HG03457 (cell line): ENCODE results near the gene ERF.

ENCODE experiments used
- ATAC-seq: cut with Tn5 transposase; IDR thresholded peaks from one replicate; pipeline ENCODE4 v1.9.1; 2021; ENCODE audit warnings: moderate number of reproducible peaks; ENCODE audit not compliant: unreplicated experiment

ERF gene

DNA sequence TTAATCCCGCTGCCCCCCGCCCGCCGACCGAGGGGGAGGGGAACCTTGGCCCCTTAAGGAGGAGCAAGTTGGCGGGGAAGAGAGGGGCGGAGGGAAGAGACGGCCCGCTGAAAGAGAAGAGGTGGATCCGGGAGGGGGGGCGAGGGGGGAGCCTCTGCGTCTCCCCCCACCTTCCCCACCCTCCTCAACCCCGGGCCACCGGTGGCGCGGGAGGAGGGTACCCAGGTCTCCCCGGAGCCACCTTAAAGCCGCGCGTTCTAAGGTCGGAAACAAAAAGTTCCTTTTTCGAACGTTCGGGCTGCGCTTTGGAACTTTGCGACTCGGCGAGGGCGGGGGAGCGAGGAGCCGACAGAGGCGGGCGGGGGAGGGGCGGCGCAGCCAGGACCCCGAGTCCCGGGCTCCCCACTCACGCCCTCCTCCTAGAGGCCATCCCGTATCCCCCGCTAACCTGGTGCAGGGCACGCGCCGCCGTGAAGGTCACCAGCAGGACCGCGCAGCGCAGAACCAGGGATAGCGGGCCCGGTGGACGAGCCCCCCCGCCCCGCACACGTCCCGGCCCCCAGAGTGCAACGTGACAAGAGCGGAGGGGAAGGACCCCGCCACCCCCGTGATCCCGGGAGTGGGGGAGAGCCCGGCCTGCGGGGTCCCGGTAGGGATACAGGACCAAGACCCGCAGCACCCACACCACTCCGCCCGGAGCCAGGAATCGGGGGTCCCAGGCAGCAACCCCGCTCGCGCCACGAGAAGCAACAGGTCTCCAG lies 659 bp downstream of the ERF start:
- no peak for ATAC-seq

DNA sequence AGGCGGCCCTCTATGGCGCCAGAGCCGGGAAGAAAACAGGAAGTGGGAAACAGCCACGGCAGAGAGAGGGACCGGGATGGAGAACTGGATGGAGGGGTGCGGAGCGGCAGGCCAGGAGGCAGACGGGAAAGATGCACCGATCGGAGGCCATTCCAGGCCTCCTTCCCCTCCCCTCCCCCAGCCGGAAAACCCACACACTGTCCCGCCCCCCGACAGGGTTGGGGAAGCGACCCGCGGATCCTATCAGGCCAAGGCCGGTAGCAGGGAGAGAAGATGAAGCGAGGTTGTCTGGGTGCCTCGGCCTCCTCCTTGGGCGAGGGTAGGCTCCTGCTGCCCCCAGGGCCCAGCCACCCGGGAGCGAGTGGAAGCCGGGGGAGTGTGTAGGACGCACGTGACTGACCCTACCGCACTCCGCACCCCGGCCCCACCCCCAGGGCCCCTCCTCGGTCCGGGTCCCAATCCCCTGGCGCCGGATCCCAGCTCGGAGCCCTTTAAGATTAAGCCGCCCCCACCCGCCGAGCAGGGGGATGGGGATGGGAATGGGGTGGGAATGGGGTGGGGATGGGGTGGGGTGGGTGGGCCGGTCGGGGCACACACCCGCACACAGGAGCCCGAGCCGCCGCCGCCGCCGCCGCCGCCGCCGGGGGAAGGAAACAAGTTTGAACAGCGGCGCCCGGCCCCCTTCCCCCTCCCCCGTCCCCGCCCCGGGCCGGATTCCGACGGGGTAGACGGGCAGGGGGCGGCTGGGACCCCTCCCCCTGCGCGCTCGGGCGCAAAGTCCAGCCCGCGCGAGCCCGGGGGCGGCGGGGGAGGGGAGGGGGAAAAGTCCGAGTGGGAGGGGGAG lies 1.5 kb downstream of the ERF start:
- no peak for ATAC-seq

DNA sequence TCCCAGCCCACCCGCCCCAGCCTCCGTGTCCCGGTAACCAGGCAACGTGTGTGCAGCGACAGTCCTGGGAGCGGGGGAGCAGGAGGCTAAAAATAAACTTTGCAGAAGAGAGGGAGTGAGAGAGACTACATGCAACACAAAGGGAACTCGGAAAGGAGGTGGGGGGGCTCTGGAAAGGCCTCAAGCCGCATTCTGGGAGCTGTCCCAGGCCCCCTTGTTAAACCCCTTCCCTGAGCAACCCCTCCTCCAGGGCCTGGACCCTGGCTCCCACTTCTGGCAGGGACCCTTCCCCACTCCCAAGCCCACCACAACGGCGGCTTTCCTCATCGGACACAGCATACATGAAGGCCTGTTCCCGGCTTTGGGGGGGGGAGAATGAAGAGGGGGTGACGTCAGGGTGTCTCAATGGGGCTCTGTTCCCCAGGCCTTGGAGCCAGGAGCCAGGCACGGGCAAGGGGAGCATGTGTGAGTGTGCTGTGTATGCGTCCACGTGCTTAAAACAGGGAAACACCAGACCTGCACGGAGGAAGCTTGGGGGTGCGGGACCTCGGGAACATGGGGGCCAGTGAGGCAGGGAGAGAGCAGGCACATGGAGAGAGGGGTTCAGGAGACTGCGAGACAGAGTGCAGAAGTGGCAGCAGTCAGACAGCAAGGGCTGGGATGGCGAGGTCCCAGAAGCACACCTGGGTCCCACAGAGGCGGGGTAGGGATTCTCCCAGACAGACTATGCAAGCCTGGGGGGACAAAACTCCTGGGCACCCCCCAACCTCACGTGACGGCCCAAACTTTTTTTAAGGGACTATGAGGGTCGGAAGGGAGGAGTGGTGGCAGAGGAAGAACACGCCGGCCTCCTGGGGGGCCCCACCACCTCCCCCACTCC lies 2.3 kb downstream of the ERF start:
- ATAC-seq = no peak

DNA sequence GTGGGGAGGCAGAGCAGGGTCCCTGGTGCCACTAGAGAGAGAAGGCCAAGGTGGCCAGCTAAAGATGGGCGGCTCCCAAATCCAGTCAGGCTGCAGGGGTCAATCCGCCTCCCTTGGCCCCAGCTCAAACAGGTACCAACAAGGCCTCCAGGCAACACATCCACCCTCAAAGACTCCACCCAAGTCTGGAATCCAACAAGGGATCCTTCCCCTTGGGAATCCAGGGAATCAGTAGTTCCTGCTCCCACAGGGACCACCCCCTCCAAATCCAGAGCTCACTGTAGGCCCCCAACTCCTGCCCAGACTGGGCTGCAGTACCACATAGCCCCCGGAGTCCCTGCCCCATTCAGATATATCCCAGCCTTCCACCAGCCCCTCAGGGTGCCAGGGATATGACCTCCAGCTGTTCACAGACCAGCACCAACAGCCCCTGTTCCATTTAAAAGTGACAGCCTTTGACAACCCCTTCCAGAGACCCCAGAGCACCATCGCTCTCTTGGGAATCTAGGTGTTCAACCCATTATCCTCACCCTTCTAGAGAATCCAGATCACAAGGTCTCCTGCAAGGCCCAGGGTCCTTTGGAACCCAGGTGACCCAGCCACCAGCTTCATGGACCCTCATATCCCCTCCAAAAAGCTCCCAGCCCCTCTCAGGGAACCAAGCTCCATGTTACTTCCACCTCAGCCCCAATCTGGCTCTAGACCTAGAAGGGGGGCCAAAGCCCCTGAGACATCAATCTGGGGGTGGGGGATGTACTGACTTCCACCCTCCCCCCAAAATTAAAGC lies 3.2 kb downstream of the ERF start:
- ATAC-seq = no peak

DNA sequence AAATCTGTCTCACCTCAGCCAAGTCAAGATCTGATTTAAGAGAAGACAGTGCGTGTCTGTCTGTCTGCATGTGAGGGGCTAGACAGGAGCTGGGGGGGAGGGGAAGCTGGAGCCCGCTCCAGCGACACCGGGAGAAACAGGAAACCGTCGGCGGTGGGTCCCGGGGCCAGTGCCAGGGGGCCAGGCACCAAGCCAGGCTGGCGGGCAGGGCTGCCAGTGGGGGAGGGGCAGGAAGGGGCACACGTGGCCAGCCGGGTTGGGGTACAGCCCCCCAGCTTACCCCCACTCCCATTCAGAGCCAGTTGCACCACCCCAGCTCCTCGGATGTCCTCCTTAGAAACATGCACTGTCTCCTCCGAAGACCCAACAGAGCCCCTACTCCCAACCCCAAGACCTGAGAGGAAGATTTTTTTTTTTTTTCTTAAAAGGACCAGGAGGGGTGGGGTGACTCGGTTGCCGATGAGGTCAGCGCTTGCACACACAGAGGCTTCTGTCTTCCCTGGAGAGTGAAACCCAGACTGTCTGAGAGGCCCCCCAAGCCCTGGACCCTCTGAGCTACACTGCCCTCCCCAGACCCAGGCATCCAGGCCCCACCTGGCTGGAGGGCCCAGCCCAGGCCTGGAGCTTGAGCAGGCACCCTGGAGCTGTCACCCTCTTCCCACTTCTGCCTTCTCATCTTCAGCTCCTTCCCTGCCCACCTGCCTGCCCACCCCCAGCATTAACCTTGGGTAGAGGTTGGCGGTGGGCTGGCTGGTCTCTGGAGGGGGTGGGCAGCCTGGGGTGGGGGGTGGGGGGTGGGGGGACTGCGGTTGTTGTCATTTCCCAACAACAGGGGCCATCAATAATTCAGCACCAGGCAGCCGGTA lies 4.0 kb downstream of the ERF start:
- no peak for ATAC-seq

DNA sequence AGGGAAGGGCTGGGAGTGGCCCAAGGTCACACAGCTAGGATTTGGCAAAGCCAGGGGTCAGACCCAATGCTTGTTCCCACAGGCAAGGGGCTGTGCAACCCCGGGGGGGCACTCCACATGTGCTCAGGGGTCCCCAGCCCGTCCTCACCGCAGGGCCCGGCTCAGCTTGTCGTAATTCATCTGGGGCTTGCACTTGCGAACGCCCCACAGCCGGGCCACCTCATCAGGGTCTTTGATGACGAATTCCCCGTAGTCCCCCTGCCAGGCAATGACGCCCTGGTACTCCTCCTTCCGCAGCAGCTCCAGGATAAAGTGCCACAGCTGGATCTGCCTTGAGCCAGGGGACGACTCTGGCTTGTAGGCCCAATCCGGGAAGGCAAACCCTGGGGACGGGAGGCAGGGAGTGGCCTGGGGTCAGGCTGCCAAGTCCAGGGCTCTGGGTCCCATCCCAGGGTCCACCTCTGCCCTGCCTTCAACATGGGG lies 4.7 kb downstream of the ERF start:
- ATAC-seq = no peak

DNA sequence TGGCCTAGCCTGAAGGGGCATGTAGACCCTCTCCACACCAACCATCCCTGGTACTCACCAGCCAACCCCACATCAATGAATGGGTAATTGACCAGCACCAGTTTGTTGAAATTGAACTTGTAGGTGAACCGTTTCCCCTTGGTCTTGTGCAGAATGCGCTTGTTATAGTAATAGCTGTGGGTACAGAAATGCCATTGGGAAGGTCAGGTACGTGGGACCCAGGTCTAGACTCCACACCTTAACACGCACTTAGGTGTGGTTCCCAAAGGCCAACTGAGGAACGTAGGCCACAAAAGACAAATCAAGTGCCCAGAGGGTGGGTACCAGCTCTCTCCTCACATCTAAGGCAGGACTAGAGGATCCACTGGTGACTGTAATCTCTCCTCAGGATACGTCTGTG lies 5.2 kb downstream of the ERF start:
- ATAC-seq = no peak

DNA sequence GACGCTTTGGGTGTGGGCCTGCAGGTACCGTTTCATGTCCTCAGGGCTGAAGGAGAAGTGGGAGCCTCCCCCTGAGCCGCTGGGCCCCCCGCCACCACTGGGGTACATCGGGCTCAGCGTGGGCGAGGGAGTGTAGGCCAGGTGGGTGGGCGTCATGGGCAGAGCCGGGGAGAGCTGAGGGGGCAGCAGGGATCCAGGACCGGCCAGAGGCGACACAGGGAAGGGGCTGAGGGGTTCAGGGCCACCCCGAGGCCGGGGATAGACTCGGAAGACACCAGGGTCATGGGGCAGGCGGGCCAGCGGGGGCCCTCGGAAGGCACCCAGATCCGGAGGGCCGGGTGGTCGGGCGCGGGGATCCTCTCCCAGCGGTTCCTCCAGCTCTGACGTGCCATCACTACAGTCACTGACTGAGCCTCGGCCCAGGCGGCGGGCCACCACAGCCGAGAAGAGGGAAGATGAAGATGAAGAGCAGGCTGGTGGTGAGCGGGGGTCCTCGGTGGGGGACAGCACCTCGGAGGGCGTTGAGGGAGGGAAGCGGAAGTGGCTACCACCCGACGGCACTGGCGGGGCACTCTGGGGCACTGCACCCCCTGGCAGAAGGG lies 5.7 kb downstream of the ERF start:
- no peak for ATAC-seq

DNA sequence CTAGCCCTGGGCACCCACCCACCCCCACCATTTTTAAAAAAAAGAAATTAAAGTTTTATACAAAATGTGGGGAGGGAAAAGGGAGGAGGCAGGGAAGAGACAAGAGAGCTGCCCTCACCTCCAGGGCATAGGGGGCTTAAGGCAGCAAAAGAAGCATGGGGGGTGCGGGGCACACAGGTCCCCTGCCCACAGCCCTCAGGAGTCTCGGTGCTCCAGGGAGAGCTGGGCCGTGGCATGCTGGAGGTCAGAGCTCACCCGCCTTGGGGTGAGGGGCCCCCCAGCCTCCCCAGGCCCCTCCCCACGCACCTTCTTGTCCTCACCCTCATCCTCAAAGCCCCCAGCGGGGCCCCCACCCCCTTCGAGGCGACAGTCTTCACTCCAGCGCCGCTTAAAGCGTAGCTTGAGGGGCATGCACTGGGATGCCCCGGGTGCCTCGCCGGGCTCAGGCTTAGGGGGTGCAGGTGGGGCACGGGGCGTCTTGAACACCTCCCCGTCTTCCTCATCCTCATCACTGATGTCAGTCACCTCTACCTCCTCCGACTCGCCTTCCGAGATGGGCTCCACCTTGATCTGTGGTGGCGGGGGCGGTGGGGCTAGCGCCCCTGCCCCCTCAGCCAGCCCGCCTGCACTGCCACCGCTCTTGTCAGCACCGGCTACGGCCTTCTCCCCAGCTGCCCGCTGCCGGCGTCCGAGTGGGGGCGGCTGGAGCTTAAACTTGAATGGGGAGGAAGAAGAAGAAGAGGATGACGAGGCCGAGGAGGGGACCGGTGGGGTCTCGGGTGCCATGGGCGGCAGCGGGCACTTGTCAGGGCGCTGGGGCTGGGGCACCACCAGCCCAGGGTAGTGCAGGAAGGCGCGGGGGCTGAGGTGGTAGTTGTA lies 6.4 kb downstream of the ERF start:
- ATAC-seq = no peak

DNA sequence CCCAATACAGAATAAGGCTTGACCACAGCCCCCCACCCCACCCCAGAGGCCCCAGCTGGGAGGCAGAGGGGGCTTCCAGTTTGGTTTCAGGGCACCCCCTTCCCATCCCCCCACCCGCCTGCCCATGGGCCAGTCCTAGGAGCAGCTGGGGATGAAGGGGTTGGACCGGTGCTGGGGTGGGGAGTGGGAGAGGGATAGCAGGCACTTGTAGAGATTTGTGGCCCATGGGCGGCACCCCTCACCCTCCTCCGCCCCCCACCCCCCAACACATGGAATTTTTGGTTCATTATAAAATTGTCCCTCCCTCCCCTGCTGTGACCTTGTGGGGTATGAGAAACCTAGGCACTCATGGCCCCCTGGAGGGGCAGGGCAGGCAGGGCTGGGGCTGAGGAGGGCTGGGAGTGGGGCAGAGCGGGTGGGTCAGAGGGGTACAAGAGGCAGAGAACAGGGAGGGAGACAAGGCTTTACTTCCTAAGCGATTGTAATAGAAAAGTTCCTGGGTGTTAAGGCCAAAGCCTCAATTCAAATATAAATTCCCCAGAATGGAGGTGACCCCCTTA lies 7.2 kb downstream of the ERF start:
- ATAC-seq = no peak

DNA sequence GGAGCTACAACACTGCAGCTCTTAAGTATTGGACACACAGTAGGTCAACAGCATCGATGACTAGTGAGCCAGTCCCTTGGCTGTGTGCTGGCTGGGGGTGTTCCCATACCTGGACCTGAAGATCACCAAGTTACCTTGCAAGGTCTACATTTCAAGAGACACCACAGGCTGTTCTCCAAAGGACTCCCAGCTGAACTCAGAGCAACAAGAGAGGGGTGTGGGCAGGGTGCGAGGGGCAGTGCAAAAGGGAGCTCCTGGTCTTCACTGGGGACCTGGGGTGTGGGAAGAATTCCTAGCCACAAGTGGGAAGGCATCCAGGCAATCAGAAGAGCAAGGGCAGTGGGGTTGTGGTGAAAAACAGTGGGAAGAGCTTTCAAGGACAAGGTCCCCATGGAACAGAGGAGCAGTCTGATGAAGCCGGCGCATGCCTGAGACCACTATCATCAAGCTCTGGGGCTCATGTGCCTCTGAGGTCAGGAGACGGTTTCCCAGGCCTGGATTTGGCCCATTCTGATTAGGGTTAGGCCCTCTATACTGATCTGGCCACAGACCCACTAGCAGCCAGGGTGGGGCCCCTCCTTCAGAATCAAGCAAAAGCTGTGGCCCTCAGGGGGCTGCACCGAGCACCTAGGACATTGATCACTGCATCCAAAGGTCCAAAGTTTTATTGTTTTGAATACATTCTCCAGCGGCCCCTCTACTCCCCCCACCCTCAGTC lies 7.8 kb downstream of the ERF start:
- ATAC-seq = no peak

DNA sequence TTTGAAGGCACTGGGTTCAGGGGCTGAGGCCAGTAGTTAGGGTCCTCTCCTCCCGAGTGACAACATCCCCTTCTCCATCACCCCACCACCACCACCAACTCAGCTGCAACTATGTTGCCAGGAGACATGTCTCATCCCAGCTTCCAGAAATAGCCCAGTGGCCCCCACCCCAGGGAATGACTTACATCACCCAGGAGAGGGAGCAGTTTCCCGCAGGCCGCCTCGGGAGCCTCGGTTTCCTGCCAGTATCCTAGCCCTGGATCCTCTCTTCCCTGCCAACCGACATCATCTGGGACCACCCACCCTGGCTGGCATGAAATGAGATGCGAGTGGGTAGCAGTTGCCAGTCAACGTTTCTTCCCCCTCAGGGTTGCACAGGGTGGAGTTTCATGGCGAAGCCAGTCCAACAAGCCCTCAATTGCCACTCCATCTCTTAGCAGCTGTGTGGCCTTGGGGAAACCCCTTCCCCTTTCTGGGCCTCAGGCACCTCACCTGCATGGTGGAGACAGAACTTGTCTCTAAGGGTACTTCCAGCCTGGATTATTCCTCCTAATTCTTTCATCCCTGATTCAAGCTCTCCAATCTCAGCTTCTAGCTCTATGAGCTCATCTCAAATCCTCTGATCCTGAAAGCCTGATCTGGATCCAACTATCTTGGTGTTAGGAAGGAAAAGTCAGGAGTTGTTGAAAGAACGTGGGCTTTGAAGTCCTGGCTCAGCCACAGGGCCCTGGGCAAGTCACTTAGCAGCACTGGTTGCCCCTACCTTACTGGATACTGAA lies 8.6 kb downstream of the ERF start:
- ATAC-seq = no peak

DNA sequence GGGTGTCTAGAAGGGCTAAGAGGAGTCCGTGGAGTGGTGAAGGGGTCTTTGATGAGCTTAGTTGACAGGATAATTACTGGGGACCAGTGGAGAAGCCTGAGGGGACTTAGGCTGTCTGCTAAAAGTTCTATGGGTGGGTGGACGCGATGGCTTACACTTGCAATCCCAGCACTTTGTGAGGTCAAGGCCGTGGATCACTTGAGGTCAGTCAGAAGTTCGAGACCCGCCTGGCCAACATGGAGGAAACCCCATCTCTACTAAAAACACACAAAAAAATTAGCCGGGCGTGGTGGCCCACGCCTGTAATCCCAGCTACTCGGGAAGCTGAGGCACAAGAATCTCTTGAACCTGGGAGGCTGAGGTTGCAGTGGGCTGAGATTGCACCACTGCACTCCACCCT lies 9.7 kb downstream of the ERF start:
- no peak for ATAC-seq

DNA sequence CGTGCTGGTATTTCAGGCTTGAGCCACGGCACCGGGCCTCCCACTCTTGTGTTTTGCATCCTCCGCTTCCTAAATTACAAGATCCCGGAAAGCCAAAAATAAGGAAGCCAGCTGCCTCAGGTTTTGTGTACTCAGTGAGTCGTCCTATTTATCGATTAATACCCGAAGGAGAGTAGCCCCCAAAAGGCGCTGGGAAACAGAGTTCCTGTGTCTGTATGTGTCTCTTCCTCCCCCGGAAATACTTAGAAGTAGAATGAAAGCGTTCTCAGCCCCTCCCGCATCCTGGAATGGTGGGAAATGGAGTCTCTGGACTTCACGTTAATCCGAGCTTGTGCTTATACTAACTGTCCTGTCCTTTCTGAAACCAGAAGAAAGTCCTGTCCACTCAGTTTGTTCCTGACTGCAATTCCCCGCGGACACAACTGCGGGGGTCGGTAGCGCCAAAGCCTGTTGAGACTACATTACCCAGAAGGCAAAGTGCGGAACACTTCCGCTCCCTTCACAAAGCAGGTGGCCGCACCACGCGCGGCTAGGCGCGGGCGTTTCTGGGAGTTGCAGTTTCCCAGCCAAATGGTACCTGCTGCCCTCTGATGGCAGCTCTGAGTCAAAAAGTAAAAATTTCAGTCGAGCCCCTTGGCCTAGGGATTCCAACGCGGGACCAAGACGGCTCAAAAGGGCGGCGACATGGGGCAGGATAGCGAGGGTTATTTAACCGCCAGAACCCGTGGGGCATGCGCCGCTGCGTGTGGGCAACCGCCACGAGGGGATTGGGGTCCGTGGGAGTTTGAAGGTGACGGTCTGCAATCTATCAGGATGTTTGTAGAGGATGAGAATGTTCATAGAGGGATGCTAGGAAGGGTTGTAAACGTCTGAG lies 10.3 kb downstream of the ERF start:
- ATAC-seq = no peak
